HCT116 (cell line): ENCODE measurements around the gene CRTC3. TPM values are rescaled to one million over a fixed set of nuclear protein-coding genes. Genes with fewer than 3 reads are reported as not detected.

ENCODE experiments used
- ATAC-seq: fragments of 200-7000 bp; cut with Tn5 transposase; 2 replicates; pipeline ENCODE4 v1.9.1; 2020; ENCODE audit warnings: mild to moderate bottlenecking, moderate library complexity
- BruUV-seq: library from RNA; stranded (reverse); fragments of 400-500 nt; replicated peaks from 2 replicates; lab custom pipeline; 2021; lab: Mats Ljungman, UMichigan
- CTCF ChIA-PET: fragments of 300-600 bp; sonication (Branson Sonifier 250); formaldehyde crosslinking; loops from one replicate; lab custom pipeline; 2021; ENCODE audit warnings: antibody characterized with exemption; lab: Charles Lee
- POLR2A ChIA-PET: fragments of 300-600, 350-600 bp; sonication (Branson Sonifier 250); formaldehyde crosslinking; loops from one replicate; lab custom pipeline; 2021; ENCODE audit warnings: antibody characterized with exemption; lab: Charles Lee
- RAD21 ChIA-PET, 2 experiments: fragments of 300-600 bp; sonication (Branson Sonifier 250); formaldehyde crosslinking; loops; one replicate each; lab custom pipeline; 2023; ENCODE audit warnings: low total read pairs in 2 of 2; ENCODE audit not compliant: uncharacterized antibody in 2 of 2, unreplicated experiment in 2 of 2, low non-redundant PET in 1 of 2; lab: Charles Lee
- DNase-seq: peaks from one replicate; pipeline ENCODE4 v3.0.0-alpha.2; 2010; ENCODE audit warnings: low read depth, low spot score
- H2AFZ ChIP-seq: fragments of 200-600 bp; shearing (Covaris generic), sonication (generic); 2 replicates; pipeline ENCODE4 v1.6.1; 2017; ENCODE audit warnings: low read depth, mixed run types, mixed read lengths, antibody characterized with exemption, low read length; ENCODE audit not compliant: poor library complexity, severe bottlenecking
- H3K27ac ChIP-seq: 2 replicates; pipeline ENCODE4 v1.5.1; 2012; ENCODE audit warnings: low read depth, low read length
- H3K27me3 ChIP-seq: fragments of 200-600 bp; sonication (generic); 2 replicates; pipeline ENCODE4 v1.6.1; 2016; ENCODE audit warnings: mixed run types, low read length, mixed read lengths; ENCODE audit not compliant: insufficient read depth
- H3K36me3 ChIP-seq, 2 experiments: fragments of 200-500 bp in 1 of 2; fragments of 200-600 bp in 1 of 2; sonication (Bioruptor generic) in 1 of 2; sonication (generic) in 1 of 2; 2 replicates each; pipeline versions ENCODE4 v1.5.1 to v1.6.1; 2014 to 2016; ENCODE audit warnings: low read length in 2 of 2, inconsistent platforms in 1 of 2, mixed read lengths in 1 of 2, mixed run types in 1 of 2; ENCODE audit not compliant: insufficient read depth in 2 of 2, control insufficient read depth in 1 of 2
- H3K4me1 ChIP-seq, 2 experiments: fragments of 200-600 bp in 1 of 2; sonication (generic) in 1 of 2; 2 replicates each; pipeline versions ENCODE4 v1.5.1 to v1.6.1; 2012 to 2017; ENCODE audit warnings: low read length in 2 of 2, inconsistent platforms in 1 of 2, mild to moderate bottlenecking in 1 of 2, mixed read lengths in 1 of 2, mixed run types in 1 of 2, moderate library complexity in 1 of 2; ENCODE audit not compliant: insufficient read depth in 2 of 2, control insufficient read depth in 1 of 2
- H3K4me2 ChIP-seq: fragments of 200-600 bp; sonication (generic); 2 replicates; pipeline ENCODE4 v1.6.1; 2017; ENCODE audit warnings: mixed run types, low read length, mixed read lengths
- H3K4me3 ChIP-seq, 2 experiments: fragments of 200-600 bp in 1 of 2; sonication (generic) in 1 of 2; replicated peaks in 1 of 2; 2 replicates each; pipeline ENCODE4 v1.5.1; 2011 to 2016; ENCODE audit warnings: low read length in 2 of 2, control low read depth in 1 of 2, low read depth in 1 of 2, mild to moderate bottlenecking in 1 of 2, mixed read lengths in 1 of 2, mixed run types in 1 of 2
- H3K79me2 ChIP-seq: fragments of 200-600 bp; sonication (generic); 2 replicates; pipeline ENCODE4 v1.6.1; 2017; ENCODE audit warnings: mild to moderate bottlenecking, mixed run types, low read length, moderate library complexity, mixed read lengths; ENCODE audit not compliant: insufficient read depth
- H3K9ac ChIP-seq: fragments of 200-600 bp; sonication (generic); 2 replicates; pipeline ENCODE4 v1.6.1; 2016; ENCODE audit warnings: low read length, mixed read lengths
- H3K9me2 ChIP-seq: fragments of 200-600 bp; sonication (generic), shearing (Covaris generic); 2 replicates; pipeline ENCODE4 v1.6.1; 2017; ENCODE audit warnings: mixed run types, mild to moderate bottlenecking, moderate library complexity; ENCODE audit not compliant: insufficient read depth
- H3K9me3 ChIP-seq, 2 experiments: fragments of 200-500 bp in 1 of 2; fragments of 200-600 bp in 1 of 2; sonication (Bioruptor generic) in 1 of 2; sonication (generic) in 1 of 2; 2 replicates each; pipeline ENCODE4 v1.6.1; 2014 to 2017; ENCODE audit warnings: low read length in 2 of 2, mixed read lengths in 2 of 2, inconsistent platforms in 1 of 2, low read depth in 1 of 2, mild to moderate bottlenecking in 1 of 2, mixed run types in 1 of 2, moderate library complexity in 1 of 2; ENCODE audit not compliant: control insufficient read depth in 1 of 2, insufficient read depth in 1 of 2
- H4K20me1 ChIP-seq: fragments of 200-600 bp; sonication (generic), shearing (Covaris generic); 2 replicates; pipeline ENCODE4 v1.6.1; 2017; ENCODE audit warnings: mixed run types, mild to moderate bottlenecking, moderate library complexity; ENCODE audit not compliant: insufficient read depth
- CEBPB ChIP-seq: IDR thresholded peaks from 2 replicates; pipeline ENCODE4 v1.6.1; 2012; ENCODE audit warnings: low read depth
- EGR1 ChIP-seq: IDR thresholded peaks from 2 replicates; pipeline ENCODE4 v1.6.1; 2012; ENCODE audit warnings: low read depth
- ELF1 ChIP-seq: IDR thresholded peaks from 2 replicates; pipeline ENCODE4 v1.6.1; 2012; ENCODE audit warnings: low read depth, borderline replicate concordance
- EZH2 ChIP-seq: fragments of 200-600 bp; sonication (generic); IDR thresholded peaks from 2 replicates; pipeline ENCODE4 v1.6.1; 2017; ENCODE audit warnings: antibody characterized with exemption, mixed run types
- FOSL1 ChIP-seq: IDR thresholded peaks from 2 replicates; pipeline ENCODE4 v1.6.1; 2012; ENCODE audit warnings: low read depth
- SRF ChIP-seq: IDR thresholded peaks from 2 replicates; pipeline ENCODE4 v1.6.1; 2012; ENCODE audit warnings: low read depth
- TCF7L2 ChIP-seq: IDR thresholded peaks from 2 replicates; pipeline ENCODE4 v1.7.0; 2011; ENCODE audit warnings: borderline replicate concordance, inconsistent platforms; ENCODE audit not compliant: insufficient read depth, insufficient read length; ENCODE audit errors: extremely low read depth
- ZBTB33 ChIP-seq: IDR thresholded peaks from 2 replicates; pipeline ENCODE4 v1.6.1; 2011; ENCODE audit warnings: mild to moderate bottlenecking, low read length, moderate library complexity; ENCODE audit not compliant: insufficient replicate concordance; ENCODE audit errors: extremely low read depth
- ZFX ChIP-seq: fragments of 450-650 bp; IDR thresholded peaks from 2 replicates; pipeline ENCODE4 v1.6.1; 2017
- intact Hi-C: fragments of 100-400 bp; cut with micrococcal nuclease; formaldehyde crosslinking; loops from 2 replicates; pipeline ENCODE4 v1.10.0; 2022
- total RNA-seq: library from RNA; stranded (reverse); gene quantifications from one replicate; pipeline ENCODE4 v1.2.1, GENCODE V29; 2021; ENCODE audit not compliant: unreplicated experiment
- TF ChIP-seq, protein P1 (sequence below): IDR thresholded peaks from 2 replicates; pipeline ENCODE4 v1.6.1; 2012
- TF ChIP-seq, protein P2 (sequence below): IDR thresholded peaks from 2 replicates; pipeline ENCODE4 v1.6.1; 2012

Gene CRTC3
- total RNA-seq, 1 experiment from 2014 or later: 20.7 TPM

DNA sequence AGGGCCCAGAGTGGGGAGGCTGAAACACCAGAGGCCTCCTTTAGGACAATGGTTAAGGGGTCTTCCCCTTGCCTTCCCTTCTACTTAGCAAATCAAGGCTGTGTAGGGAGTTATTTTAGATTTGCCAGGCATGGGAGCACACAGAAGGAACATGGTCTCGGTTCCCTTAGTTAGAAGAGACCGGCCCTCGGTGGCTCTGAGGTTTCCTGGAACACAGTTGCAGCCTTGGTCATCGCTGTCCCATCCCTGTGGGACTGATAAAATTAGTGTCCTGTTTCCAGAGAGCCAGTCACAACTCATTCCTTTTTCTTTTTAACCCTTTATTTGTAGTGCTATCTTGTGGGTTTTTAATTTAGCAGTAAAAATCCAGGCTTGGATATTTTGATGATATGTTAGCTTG lies 81.4 kb downstream of the CRTC3 start:
- Histone ChIP-seq H3K9me3 (no peaks in the 10 kb centered on the region), H3K9ac (no peak overlapping the region), H3K36me3 (no peaks in the 10 kb centered on the region), H3K27me3 (no peaks in the 10 kb centered on the region), H2AFZ (no peak overlapping the region), H3K79me2 (no peaks in the 10 kb centered on the region), H3K4me3 (no peak overlapping the region), H3K4me1 (no peaks in the 10 kb centered on the region), H3K4me2 (no peak overlapping the region), H4K20me1 (no peaks in the 10 kb centered on the region), H3K9me2 (no peaks in the 10 kb centered on the region), H3K27ac (no peak overlapping the region)
- DNase-seq (no peak), ATAC-seq (no peak)
- ChIA-PET RAD21 (no interaction called here), CTCF (no interaction called here), POLR2A (no interaction called here)
- intact Hi-C loops: loop anchor here (10.0 kb wide), 1 partner anchor 296 kb away; no protein-coding TSS in a partner anchor
- TF ChIP-seq FOSL1: no peak
- TF ChIP-seq ZBTB33: no peak
- TF ChIP-seq, protein P1, sequence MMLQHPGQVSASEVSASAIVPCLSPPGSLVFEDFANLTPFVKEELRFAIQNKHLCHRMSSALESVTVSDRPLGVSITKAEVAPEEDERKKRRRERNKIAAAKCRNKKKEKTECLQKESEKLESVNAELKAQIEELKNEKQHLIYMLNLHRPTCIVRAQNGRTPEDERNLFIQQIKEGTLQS: no peak
- TF ChIP-seq TCF7L2: no peak
- TF ChIP-seq ZFX: no peak
- TF ChIP-seq CEBPB: no peak
- TF ChIP-seq, protein P2, sequence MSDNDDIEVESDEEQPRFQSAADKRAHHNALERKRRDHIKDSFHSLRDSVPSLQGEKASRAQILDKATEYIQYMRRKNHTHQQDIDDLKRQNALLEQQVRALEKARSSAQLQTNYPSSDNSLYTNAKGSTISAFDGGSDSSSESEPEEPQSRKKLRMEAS: no peak
- TF ChIP-seq EGR1: no peak
- no peak for TF ChIP-seq EZH2
- TF ChIP-seq SRF: no peak
- no peak for TF ChIP-seq ELF1
- no TSS peak for BruUV-seq
